GM23338 (cell line): Measurements from ENCODE around the gene CSF3.

Source experiments
- CREB1 ChIP-seq: fragments of 250-450 bp; sonication (Bioruptor Pico); IDR thresholded peaks from 2 replicates; pipeline ENCODE4 v1.5.0; 2020; ENCODE audit warnings: low read depth, mild to moderate bottlenecking, moderate library complexity
- ETS1 ChIP-seq: IDR thresholded peaks from 2 replicates; pipeline ENCODE4 v1.6.1; 2016; ENCODE audit warnings: antibody characterized with exemption
- EZH2 ChIP-seq: fragments of 200-600 bp; sonication (generic); IDR thresholded peaks from one replicate; pipeline ENCODE4 v1.8.0; 2017; ENCODE audit warnings: antibody characterized with exemption, mild to moderate bottlenecking, low read depth; ENCODE audit not compliant: unreplicated experiment
- EZH2phosphoT487 ChIP-seq: fragments of 200-600 bp; sonication (generic); IDR thresholded peaks from one replicate; pipeline ENCODE4 v1.8.1; 2018; ENCODE audit warnings: antibody characterized with exemption; ENCODE audit not compliant: unreplicated experiment
- JUNB ChIP-seq: IDR thresholded peaks from one replicate; pipeline ENCODE4 v1.6.1; 2016; ENCODE audit warnings: antibody characterized with exemption; ENCODE audit not compliant: unreplicated experiment
- NANOG ChIP-seq: IDR thresholded peaks from 2 replicates; pipeline ENCODE4 v1.6.1; 2016; ENCODE audit warnings: antibody characterized with exemption, borderline replicate concordance
- POLR2AphosphoS5 ChIP-seq: IDR thresholded peaks from 2 replicates; pipeline ENCODE4 v1.6.1; 2016; ENCODE audit warnings: antibody characterized with exemption, low read depth
- STAT1 ChIP-seq: IDR thresholded peaks from one replicate; pipeline ENCODE4 v1.6.1; 2016; ENCODE audit warnings: antibody characterized with exemption; ENCODE audit not compliant: unreplicated experiment
- ZNF114 ChIP-seq: fragments of 250-450 bp; sonication (Bioruptor Pico); IDR thresholded peaks from 2 replicates; pipeline ENCODE4 v1.5.0; 2020; ENCODE audit warnings: mild to moderate bottlenecking, moderate library complexity
- ZNF331 ChIP-seq: fragments of 250-450 bp; sonication (Bioruptor Pico); IDR thresholded peaks from 2 replicates; pipeline ENCODE4 v1.5.0; 2020; ENCODE audit warnings: low read depth, mild to moderate bottlenecking, moderate library complexity
- TF ChIP-seq, protein P1 (sequence below), 2 experiments: fragments of 200-600 bp in 1 of 2; sonication (generic) in 1 of 2; conservative IDR thresholded peaks; 2 replicates each; pipeline versions ENCODE4 v1.5.1 to v1.6.1; 2016 to 2017; ENCODE audit warnings: antibody characterized with exemption in 2 of 2, low read depth in 2 of 2, mild to moderate bottlenecking in 2 of 2, moderate library complexity in 1 of 2
- TF ChIP-seq, protein P2 (sequence below): IDR thresholded peaks from one replicate; pipeline ENCODE4 v1.6.1; 2018; ENCODE audit warnings: antibody characterized with exemption; ENCODE audit not compliant: unreplicated experiment

DNA sequence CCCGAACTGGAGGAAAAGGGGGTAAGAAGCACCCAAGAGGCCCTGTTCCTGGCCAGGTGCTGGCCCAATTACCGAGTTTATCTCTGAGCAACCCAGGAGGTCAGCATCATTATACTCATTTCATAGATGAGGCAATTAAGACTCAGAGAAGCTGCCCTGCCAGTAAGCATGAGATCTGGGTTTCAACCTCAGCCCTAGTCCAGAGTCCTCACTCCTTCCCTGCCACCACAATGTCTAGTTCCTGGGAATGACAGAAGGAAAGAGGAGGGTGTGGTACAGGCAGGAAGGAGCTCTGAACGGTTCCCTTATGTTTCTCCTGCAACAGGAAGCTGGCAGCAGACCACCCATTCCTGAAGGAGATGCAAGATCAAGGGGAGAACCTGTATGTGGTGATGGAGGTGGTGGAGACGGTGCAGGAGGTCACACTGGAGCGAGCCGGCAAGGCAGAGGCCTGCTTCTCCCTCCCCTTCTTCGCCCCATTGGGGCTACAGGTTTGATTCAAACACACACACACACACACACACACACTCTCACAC is 45.0 kb upstream of the CSF3 start:
- TF ChIP-seq, protein P1, sequence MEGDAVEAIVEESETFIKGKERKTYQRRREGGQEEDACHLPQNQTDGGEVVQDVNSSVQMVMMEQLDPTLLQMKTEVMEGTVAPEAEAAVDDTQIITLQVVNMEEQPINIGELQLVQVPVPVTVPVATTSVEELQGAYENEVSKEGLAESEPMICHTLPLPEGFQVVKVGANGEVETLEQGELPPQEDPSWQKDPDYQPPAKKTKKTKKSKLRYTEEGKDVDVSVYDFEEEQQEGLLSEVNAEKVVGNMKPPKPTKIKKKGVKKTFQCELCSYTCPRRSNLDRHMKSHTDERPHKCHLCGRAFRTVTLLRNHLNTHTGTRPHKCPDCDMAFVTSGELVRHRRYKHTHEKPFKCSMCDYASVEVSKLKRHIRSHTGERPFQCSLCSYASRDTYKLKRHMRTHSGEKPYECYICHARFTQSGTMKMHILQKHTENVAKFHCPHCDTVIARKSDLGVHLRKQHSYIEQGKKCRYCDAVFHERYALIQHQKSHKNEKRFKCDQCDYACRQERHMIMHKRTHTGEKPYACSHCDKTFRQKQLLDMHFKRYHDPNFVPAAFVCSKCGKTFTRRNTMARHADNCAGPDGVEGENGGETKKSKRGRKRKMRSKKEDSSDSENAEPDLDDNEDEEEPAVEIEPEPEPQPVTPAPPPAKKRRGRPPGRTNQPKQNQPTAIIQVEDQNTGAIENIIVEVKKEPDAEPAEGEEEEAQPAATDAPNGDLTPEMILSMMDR (conservative IDR thresholded peaks at IDR 0.05; ENCODE audit: low read depth in 2 of 2): no peak
- TF ChIP-seq, protein P2, sequence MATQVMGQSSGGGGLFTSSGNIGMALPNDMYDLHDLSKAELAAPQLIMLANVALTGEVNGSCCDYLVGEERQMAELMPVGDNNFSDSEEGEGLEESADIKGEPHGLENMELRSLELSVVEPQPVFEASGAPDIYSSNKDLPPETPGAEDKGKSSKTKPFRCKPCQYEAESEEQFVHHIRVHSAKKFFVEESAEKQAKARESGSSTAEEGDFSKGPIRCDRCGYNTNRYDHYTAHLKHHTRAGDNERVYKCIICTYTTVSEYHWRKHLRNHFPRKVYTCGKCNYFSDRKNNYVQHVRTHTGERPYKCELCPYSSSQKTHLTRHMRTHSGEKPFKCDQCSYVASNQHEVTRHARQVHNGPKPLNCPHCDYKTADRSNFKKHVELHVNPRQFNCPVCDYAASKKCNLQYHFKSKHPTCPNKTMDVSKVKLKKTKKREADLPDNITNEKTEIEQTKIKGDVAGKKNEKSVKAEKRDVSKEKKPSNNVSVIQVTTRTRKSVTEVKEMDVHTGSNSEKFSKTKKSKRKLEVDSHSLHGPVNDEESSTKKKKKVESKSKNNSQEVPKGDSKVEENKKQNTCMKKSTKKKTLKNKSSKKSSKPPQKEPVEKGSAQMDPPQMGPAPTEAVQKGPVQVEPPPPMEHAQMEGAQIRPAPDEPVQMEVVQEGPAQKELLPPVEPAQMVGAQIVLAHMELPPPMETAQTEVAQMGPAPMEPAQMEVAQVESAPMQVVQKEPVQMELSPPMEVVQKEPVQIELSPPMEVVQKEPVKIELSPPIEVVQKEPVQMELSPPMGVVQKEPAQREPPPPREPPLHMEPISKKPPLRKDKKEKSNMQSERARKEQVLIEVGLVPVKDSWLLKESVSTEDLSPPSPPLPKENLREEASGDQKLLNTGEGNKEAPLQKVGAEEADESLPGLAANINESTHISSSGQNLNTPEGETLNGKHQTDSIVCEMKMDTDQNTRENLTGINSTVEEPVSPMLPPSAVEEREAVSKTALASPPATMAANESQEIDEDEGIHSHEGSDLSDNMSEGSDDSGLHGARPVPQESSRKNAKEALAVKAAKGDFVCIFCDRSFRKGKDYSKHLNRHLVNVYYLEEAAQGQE: no peak
- TF ChIP-seq POLR2AphosphoS5: no peak
- TF ChIP-seq EZH2phosphoT487: no peak
- TF ChIP-seq EZH2: no peak
- no peak for TF ChIP-seq ZNF114 (CRISPR knock-in tag)
- TF ChIP-seq JUNB: no peak
- TF ChIP-seq CREB1 (CRISPR knock-in tag): no peak
- no peak for TF ChIP-seq ETS1
- no peak for TF ChIP-seq NANOG
- TF ChIP-seq ZNF331 (CRISPR knock-in tag): no peak
- no peak for TF ChIP-seq STAT1
